Keratinocyte (primary cell): Measurements from ENCODE around the gene NTN3. TPM values are rescaled to one million over a fixed set of nuclear protein-coding genes. Genes with fewer than 3 reads are reported as not detected.

Source experiments
- DNase-seq: peaks from one replicate; pipeline ENCODE4 v3.0.0-alpha.2; 2011; ENCODE audit warnings: low read depth, missing footprints, low spot score
- FAIRE-seq: peaks from 2 replicates; lab custom pipeline; 2011; peaks lifted over from hg19 to GRCh38; lab: Jason Lieb, UNC
- H2AFZ ChIP-seq: 2 replicates; pipeline ENCODE4 v1.6.0; 2012; ENCODE audit warnings: low read length, control low read depth, inconsistent platforms; ENCODE audit not compliant: control insufficient read depth
- H3K27ac ChIP-seq: 2 replicates; pipeline ENCODE4 v1.5.1; 2011; ENCODE audit warnings: low read length; ENCODE audit not compliant: control insufficient read depth, insufficient read depth
- H3K27me3 ChIP-seq: 3 replicates; pipeline ENCODE4 v1.6.0; 2011; ENCODE audit warnings: low read length; ENCODE audit not compliant: control insufficient read depth, insufficient read depth; ENCODE audit errors: extremely low read depth
- H3K36me3 ChIP-seq, 2 experiments: 2 replicates in 1 of 2; 3 replicates in 1 of 2; pipeline ENCODE4 v1.5.1; 2011; ENCODE audit warnings: low read length in 2 of 2, mild to moderate bottlenecking in 1 of 2; ENCODE audit not compliant: control insufficient read depth in 2 of 2, insufficient read depth in 2 of 2; ENCODE audit errors: extremely low read depth in 1 of 2
- H3K4me1 ChIP-seq: 3 replicates; pipeline ENCODE4 v1.5.1; 2011; ENCODE audit warnings: low read length; ENCODE audit not compliant: control insufficient read depth, insufficient read depth; ENCODE audit errors: extremely low read depth
- H3K4me2 ChIP-seq: 3 replicates; pipeline ENCODE4 v1.6.0; 2011; ENCODE audit warnings: low read depth, low read length; ENCODE audit not compliant: control insufficient read depth, insufficient read depth; ENCODE audit errors: extremely low read depth
- H3K4me3 ChIP-seq, 3 experiments: fragments of 200-600 bp in 1 of 3; sonication (generic) in 1 of 3; 2 replicates in 2 of 3; 3 replicates in 1 of 3; pipeline ENCODE4 v1.5.1; 2011 to 2016; ENCODE audit warnings: low read length in 3 of 3, mild to moderate bottlenecking in 3 of 3, control low read depth in 2 of 3, inconsistent platforms in 1 of 3, low read depth in 1 of 3, mixed read lengths in 1 of 3, mixed run types in 1 of 3, moderate library complexity in 1 of 3; ENCODE audit not compliant: control insufficient read depth in 2 of 3, insufficient read depth in 2 of 3; ENCODE audit errors: extremely low read depth in 1 of 3
- H3K79me2 ChIP-seq: 2 replicates; pipeline ENCODE4 v1.6.0; 2012; ENCODE audit warnings: low read length; ENCODE audit not compliant: control insufficient read depth, insufficient read depth
- H3K9ac ChIP-seq: 3 replicates; pipeline ENCODE4 v1.6.0; 2011; ENCODE audit warnings: low read length; ENCODE audit not compliant: control insufficient read depth, insufficient read depth; ENCODE audit errors: extremely low read depth
- H3K9me1 ChIP-seq: 3 replicates; pipeline ENCODE4 v1.6.0; 2011; ENCODE audit warnings: low read length; ENCODE audit not compliant: control insufficient read depth, insufficient read depth; ENCODE audit errors: extremely low read depth
- H3K9me3 ChIP-seq: 2 replicates; pipeline ENCODE4 v1.5.1; 2012; ENCODE audit warnings: low read depth, low read length; ENCODE audit not compliant: control insufficient read depth
- H4K20me1 ChIP-seq: 3 replicates; pipeline ENCODE4 v1.6.0; 2011; ENCODE audit warnings: low read length; ENCODE audit not compliant: control insufficient read depth, insufficient read depth; ENCODE audit errors: extremely low read depth
- CTCF ChIP-seq, 3 experiments: IDR thresholded peaks in 1 of 3; conservative IDR thresholded peaks in 1 of 3; optimal IDR thresholded peaks in 1 of 3; 2 replicates in 2 of 3; 3 replicates in 1 of 3; pipeline versions ENCODE3 to v1.5.1; 2011; ENCODE audit warnings: low read length in 3 of 3, mild to moderate bottlenecking in 3 of 3, moderate library complexity in 2 of 3, control low read depth in 1 of 3, inconsistent platforms in 1 of 3; ENCODE audit not compliant: insufficient read depth in 2 of 3; ENCODE audit errors: extremely low read depth in 1 of 3
- EZH2 ChIP-seq: IDR thresholded peaks from one replicate; pipeline ENCODE4 v1.6.1; 2012; ENCODE audit warnings: inconsistent platforms, mild to moderate bottlenecking, low read length, moderate library complexity
- dilution Hi-C: fragments of 300-500 bp; cut with MboI; formaldehyde crosslinking; loops from one replicate; pipeline ENCODE4 v1.7.0; 2020; ENCODE audit warnings: low sequenced_read_pairs; ENCODE audit not compliant: extremely low pct_ligation_motif_present
- polyA plus RNA-seq, 5 experiments: library from polyadenylated mRNA; depleted of rRNA in 3 of 5; stranded (reverse) in 3 of 5; stranded (forward) in 1 of 5; unstranded in 1 of 5; fragments of >200 nt; gene quantifications; 1 replicate in 1 of 5; 2 replicates in 3 of 5; 3 replicates in 1 of 5; pipeline versions ENCODE4 v1.2.1 to v1.2.3, GENCODE V29; 2011 to 2012; ENCODE audit warnings: missing spikeins in 2 of 5, low read depth in 1 of 5, low replicate concordance in 1 of 5

Gene NTN3
- polyA plus RNA-seq, 1 donor (not counting 4 experiments of a cell fraction or from before 2014, with no cell fraction given): not detected

- Histone ChIP-seq H3K4me2 (no peak overlapping the region), H3K9ac (no peak overlapping the region), H3K9me1 (no peaks in the 10 kb centered on the region), H3K27ac (no peak overlapping the region), H3K36me3 (peaks cover 18 to 39% of the 10 kb centered on the region in 2 experiments), H3K4me1 (no peaks in the 10 kb centered on the region), H2AFZ (no peak overlapping the region), H3K79me2 (no peaks in the 10 kb centered on the region), H3K27me3 (no peaks in the 10 kb centered on the region), H4K20me1 (peaks cover 4% of the 10 kb centered on the region), H3K9me3 (no peaks in the 10 kb centered on the region), H3K4me3 (no peak overlapping the region)
- DNase-seq (no peak), FAIRE-seq (no peak)
- TF ChIP-seq CTCF (optimal IDR thresholded peaks at IDR 0.05 in 1 of 3, IDR thresholded peaks at IDR 0.05 in 1 of 3, conservative IDR thresholded peaks at IDR 0.05 in 1 of 3; ENCODE audit: extremely low read depth in 1 of 3, insufficient read depth in 2 of 3, low read length in 3 of 3) (no peak), EZH2 (no peak)
- dilution Hi-C loops: no loop called here
Observed at GRCh38 chr16:2450535-2450934, 20.6 kb upstream of the NTN3 start.

GRCh38 chr16:2450975-2451381 is 20.1 kb upstream of the NTN3 start:
- TF ChIP-seq EZH2: no peak
- H3K27ac ChIP-seq: no peak overlapping the region
- DNase-seq: no peak
- no peaks in the 10 kb centered on the region for H3K4me1 ChIP-seq
- peaks cover 17 to 38% of the 10 kb centered on the region in 2 experiments for H3K36me3 ChIP-seq
- H3K4me3 ChIP-seq: no peak overlapping the region
- H2AFZ ChIP-seq: no peak overlapping the region
- no peaks in the 10 kb centered on the region for H3K9me3 ChIP-seq
- dilution Hi-C loops: no loop called here
- no peaks in the 10 kb centered on the region for H3K27me3 ChIP-seq
- no peak overlapping the region for H3K9ac ChIP-seq
- H4K20me1 ChIP-seq: peaks cover 4% of the 10 kb centered on the region
- H3K4me2 ChIP-seq: no peak overlapping the region
- no peaks in the 10 kb centered on the region for H3K9me1 ChIP-seq
- no peak for FAIRE-seq
- H3K79me2 ChIP-seq: no peaks in the 10 kb centered on the region

- DNase-seq (no peak), FAIRE-seq (no peak)
- H3K79me2 ChIP-seq: no peaks in the 10 kb centered on the region
- H3K9me3 ChIP-seq: no peaks in the 10 kb centered on the region
- H3K27ac ChIP-seq: no peak overlapping the region
- H3K9ac ChIP-seq: no peak overlapping the region
- H3K9me1 ChIP-seq: no peaks in the 10 kb centered on the region
- H4K20me1 ChIP-seq: no peaks in the 10 kb centered on the region
- no peak overlapping the region for H3K4me3 ChIP-seq
- no peaks in the 10 kb centered on the region for H3K27me3 ChIP-seq
- H3K4me1 ChIP-seq: no peaks in the 10 kb centered on the region
- no peak overlapping the region for H3K4me2 ChIP-seq
- peaks cover 18 to 36% of the 10 kb centered on the region in 2 experiments for H3K36me3 ChIP-seq
- TF ChIP-seq EZH2 (no peak), CTCF (optimal IDR thresholded peaks at IDR 0.05 in 1 of 3, IDR thresholded peaks at IDR 0.05 in 1 of 3, conservative IDR thresholded peaks at IDR 0.05 in 1 of 3; ENCODE audit: extremely low read depth in 1 of 3, insufficient read depth in 2 of 3, low read length in 3 of 3) (no peak)
- dilution Hi-C loops: no loop called here
- no peak overlapping the region for H2AFZ ChIP-seq
Observed at GRCh38 chr16:2451851-2452320, 19.2 kb upstream of the NTN3 start.
